Left ventricle myocardium inferior (tissue), 1 donor: ENCODE data around the gene PRDM11. TPM values are rescaled to one million over a fixed set of nuclear protein-coding genes. Genes with fewer than 3 reads are reported as not detected.

Experiments used
- DNase-seq: peaks from one replicate; pipeline ENCODE4 v3.0.0-alpha.2; 2020
- H3K27ac ChIP-seq: fragments of 200-600 bp; replicated peaks from 2 replicates; pipeline ENCODE4 v1.8.0; 2021
- H3K27me3 ChIP-seq: fragments of 200-600 bp; 2 replicates; pipeline ENCODE4 v1.8.0; 2021; ENCODE audit warnings: low read depth
- H3K36me3 ChIP-seq: fragments of 200-600 bp; 2 replicates; pipeline ENCODE4 v1.8.0; 2021
- H3K4me1 ChIP-seq: fragments of 200-600 bp; 2 replicates; pipeline ENCODE4 v1.8.0; 2021
- H3K4me3 ChIP-seq: fragments of 200-600 bp; 2 replicates; pipeline ENCODE4 v1.8.0; 2021; ENCODE audit warnings: mild to moderate bottlenecking, moderate library complexity
- H3K9me3 ChIP-seq: fragments of 200-600 bp; replicated peaks from 2 replicates; pipeline ENCODE4 v1.8.0; 2021
- intact Hi-C: fragments of 100-400 bp; cut with micrococcal nuclease; formaldehyde crosslinking; loops from one replicate; pipeline ENCODE4 v1.11.0; 2022
- total RNA-seq: library from RNA; stranded (reverse); fragmentation: NEBNext Ultra II Directional; extraction: Animal tissue kit (Norgen Biotek cat#: 25700); gene quantifications from one replicate; pipeline ENCODE4 v1.2.1, GENCODE V29; 2021
- TF ChIP-seq, protein P1 (sequence below): fragments of 200-600 bp; IDR thresholded peaks from 2 replicates; pipeline ENCODE4 v1.8.0; 2021; ENCODE audit warnings: antibody characterized with exemption, mild to moderate bottlenecking, borderline replicate concordance
- donor health status: DM: no; HTN: yes; CAD: no; lungs with severe emphysema.

Gene PRDM11
- total RNA-seq, 1 donor from 2014 or later, result 17.2 TPM

DNA sequence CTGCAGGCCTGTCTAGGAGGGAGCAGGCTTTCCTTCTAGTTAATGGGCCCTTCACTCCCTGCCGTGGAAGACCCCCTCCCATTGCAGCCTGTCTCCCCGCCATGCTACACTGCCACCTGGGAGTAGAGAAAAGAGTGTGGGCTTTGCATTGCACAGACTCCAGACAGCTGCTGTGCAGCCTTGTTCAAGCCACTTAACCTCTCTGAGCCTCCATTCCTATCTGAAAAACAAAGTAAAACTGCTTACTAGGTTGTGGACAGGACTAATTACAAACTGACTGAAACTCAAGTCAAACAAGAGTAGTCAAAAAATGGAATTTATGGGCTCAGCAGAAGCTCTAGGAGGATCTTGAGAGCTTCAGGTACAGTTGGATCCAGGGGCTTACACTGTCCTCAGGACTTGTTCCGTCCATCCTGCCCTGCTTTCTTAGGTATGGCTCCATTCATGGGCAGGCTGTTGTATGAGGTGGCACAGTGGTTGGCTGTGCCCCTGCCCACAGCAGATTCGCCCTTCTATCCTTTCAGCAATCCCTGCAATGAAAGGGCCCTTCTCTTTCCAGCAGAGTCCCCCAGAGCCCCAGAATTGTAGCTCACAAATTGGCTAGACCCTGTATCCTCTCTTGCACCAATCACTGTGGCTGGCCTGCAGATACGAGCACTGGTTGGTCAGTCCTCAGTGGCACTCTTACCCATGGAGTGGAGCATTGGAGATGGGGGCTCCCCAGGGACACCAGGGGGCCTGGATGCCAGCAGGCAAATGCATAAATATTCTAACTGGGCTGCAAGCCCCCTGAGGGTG lies 19.6 kb downstream of the PRDM11 start:
- H3K36me3 ChIP-seq, result no peaks in the 10 kb centered on the region
- DNase-seq, result no peak
- TF ChIP-seq, protein P1, sequence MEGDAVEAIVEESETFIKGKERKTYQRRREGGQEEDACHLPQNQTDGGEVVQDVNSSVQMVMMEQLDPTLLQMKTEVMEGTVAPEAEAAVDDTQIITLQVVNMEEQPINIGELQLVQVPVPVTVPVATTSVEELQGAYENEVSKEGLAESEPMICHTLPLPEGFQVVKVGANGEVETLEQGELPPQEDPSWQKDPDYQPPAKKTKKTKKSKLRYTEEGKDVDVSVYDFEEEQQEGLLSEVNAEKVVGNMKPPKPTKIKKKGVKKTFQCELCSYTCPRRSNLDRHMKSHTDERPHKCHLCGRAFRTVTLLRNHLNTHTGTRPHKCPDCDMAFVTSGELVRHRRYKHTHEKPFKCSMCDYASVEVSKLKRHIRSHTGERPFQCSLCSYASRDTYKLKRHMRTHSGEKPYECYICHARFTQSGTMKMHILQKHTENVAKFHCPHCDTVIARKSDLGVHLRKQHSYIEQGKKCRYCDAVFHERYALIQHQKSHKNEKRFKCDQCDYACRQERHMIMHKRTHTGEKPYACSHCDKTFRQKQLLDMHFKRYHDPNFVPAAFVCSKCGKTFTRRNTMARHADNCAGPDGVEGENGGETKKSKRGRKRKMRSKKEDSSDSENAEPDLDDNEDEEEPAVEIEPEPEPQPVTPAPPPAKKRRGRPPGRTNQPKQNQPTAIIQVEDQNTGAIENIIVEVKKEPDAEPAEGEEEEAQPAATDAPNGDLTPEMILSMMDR, result no peak
- no peaks in the 10 kb centered on the region for H3K27me3 ChIP-seq
- intact Hi-C loops, result no loop called here
- peaks cover 54% of the 10 kb centered on the region for H3K4me1 ChIP-seq
- H3K9me3 ChIP-seq, result no peaks in the 10 kb centered on the region
- H3K27ac ChIP-seq, result no peak overlapping the region
- no peak overlapping the region for H3K4me3 ChIP-seq

GRCh38 chr11:45166604-45166897 lies 20.1 kb downstream of the PRDM11 start:
- DNase-seq, result no peak
- no peaks in the 10 kb centered on the region for H3K27me3 ChIP-seq
- intact Hi-C loops, result no loop called here
- H3K27ac ChIP-seq, result no peak overlapping the region
- TF ChIP-seq, protein P1, result no peak
- H3K36me3 ChIP-seq, result no peaks in the 10 kb centered on the region
- no peaks in the 10 kb centered on the region for H3K9me3 ChIP-seq
- peaks cover 49% of the 10 kb centered on the region for H3K4me1 ChIP-seq
- H3K4me3 ChIP-seq, result no peak overlapping the region

DNA sequence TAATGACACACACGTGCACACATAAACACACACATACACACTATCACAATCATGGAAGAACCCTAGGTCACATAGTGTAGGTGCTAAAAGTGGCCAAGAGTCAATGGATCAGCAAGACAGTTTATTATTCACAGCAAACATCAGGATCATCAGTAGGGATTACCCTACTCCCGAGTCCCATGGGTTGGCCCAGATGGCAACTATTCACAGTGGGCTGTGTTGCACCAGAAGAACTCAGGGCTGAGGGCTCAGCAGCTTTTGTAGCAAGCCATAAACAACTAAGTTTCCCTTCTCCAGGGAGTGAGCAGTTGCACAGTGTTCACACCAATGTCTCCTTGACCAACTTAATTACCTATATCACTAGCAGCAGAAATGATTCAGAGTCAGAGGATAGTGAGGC lies 20.8 kb downstream of the PRDM11 start:
- no peaks in the 10 kb centered on the region for H3K27me3 ChIP-seq
- peaks cover 41% of the 10 kb centered on the region for H3K4me1 ChIP-seq
- no peak overlapping the region for H3K4me3 ChIP-seq
- no peaks in the 10 kb centered on the region for H3K36me3 ChIP-seq
- no peaks in the 10 kb centered on the region for H3K9me3 ChIP-seq
- no peak overlapping the region for H3K27ac ChIP-seq
- intact Hi-C loops, result no loop called here
- TF ChIP-seq, protein P1, result no peak
- DNase-seq, result no peak

DNA sequence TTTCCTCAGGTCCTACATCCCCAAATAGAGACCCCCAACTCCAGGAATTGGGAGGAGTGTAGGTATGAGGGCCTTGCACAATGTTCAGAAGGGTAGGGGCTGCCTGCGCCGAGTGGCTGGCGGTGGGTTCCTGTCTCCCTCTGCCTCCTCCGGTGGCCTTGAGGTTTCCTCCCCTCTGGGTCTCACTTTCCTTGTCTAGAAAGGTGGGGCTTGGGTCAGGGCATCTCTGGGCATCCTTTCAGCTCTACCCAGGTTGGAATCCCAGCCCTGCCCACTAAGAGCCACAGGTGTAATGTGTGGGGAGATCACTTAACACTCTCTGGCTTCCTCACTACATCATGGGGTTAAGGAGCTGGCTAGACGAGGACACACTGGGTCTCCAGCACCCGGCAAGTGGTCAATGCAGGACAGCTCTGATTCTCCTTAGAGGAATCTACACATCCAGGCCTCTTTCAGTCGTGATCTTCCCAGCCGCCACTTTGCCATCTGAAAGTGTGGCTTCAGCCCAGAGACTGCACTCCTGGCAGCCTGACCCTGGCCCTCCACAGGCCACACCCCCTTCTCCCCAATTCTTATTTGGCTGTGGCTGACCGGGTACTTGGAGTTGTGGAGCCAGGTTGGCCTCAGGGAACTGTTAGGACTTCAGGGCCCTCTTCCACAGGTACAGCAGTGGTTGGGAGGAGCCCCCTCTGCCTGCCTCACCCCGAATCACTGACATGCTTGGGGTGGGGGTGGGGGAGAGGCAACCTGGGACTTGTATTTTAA lies 22.1 kb downstream of the PRDM11 start:
- H3K9me3 ChIP-seq, result no peaks in the 10 kb centered on the region
- TF ChIP-seq, protein P1, result no peak
- DNase-seq, result no peak
- no peak overlapping the region for H3K27ac ChIP-seq
- H3K4me1 ChIP-seq, result peaks cover 29% of the 10 kb centered on the region
- no peaks in the 10 kb centered on the region for H3K27me3 ChIP-seq
- H3K4me3 ChIP-seq, result no peak overlapping the region
- intact Hi-C loops, result no loop called here
- H3K36me3 ChIP-seq, result no peaks in the 10 kb centered on the region

- Histone ChIP-seq H3K27me3 (no peaks in the 10 kb centered on the region), H3K4me1 (peaks cover 19% of the 10 kb centered on the region), H3K27ac (no peak overlapping the region), H3K36me3 (no peaks in the 10 kb centered on the region), H3K4me3 (no peak overlapping the region), H3K9me3 (no peaks in the 10 kb centered on the region)
- intact Hi-C loops, result no loop called here
- no peak for DNase-seq
- TF ChIP-seq, protein P1, result no peak
Observed at GRCh38 chr11:45169310-45170072, 23.1 kb downstream of the PRDM11 start.
